Measurements from ENCODE around the gene RNF217. TPM values are rescaled to one million over a fixed set of nuclear protein-coding genes. Genes with fewer than 3 reads are reported as not detected.

RNF217 gene
- total and polyA plus RNA-seq, 2 of the 13 experiments (the other 11 are each of a cell fraction or from before 2014, with no cell fraction given) = 2.2 to 2.4 TPM

- Histone ChIP-seq H3K9me3 (ENCODE audit: low read length) (no peaks in the 10 kb centered on the region), H3K36me3 (replicated peaks in 1 of 2; ENCODE audit: control insufficient read depth in 1 of 2, insufficient read depth in 2 of 2, low read length in 2 of 2) (no peaks in the 10 kb centered on the region), H3K79me2 (ENCODE audit: insufficient read depth, low read length) (no peaks in the 10 kb centered on the region), H3K4me2 (ENCODE audit: low read depth, low read length) (no peak overlapping the region), H3K4me3 (replicated peaks in 1 of 3; ENCODE audit: insufficient read depth in 1 of 3, low read depth in 2 of 3, low read length in 3 of 3) (no peak overlapping the region), H3K4me1 (ENCODE audit: insufficient read depth, low read length) (0 out of 2 replicates have a peak, but pooled peaks cover 6% of the 10 kb centered on the region), H3K27me3 (ENCODE audit: control insufficient read depth in 1 of 2, insufficient read depth in 2 of 2, low read length in 2 of 2) (no peaks in the 10 kb centered on the region), H4K20me1 (ENCODE audit: insufficient read depth, low read length) (no peaks in the 10 kb centered on the region), H3K27ac (ENCODE audit: extremely low read length, insufficient read depth, low read length) (no peak overlapping the region), H2AFZ (ENCODE audit: low read length) (no peak overlapping the region), H3K9ac (ENCODE audit: insufficient read depth, low read depth, low read length) (no peak overlapping the region)
- in situ Hi-C loops (cut with HindIII; ENCODE audit: extremely low pct_ligation_motif_present, low pct_unique_long_range_greater_than_20kb) (no loop called here), intact Hi-C loops (cut with micrococcal nuclease; ENCODE audit: unreplicated experiment) (no loop called here)
- CTCF ChIA-PET (ENCODE audit: low intra/inter-chr PET ratio, low total read pairs) = no interaction called here
- DNase-seq (ENCODE audit: low spot score) = no peak
- TF ChIP-seq RELA (CRISPR knock-in tag; IDR thresholded peaks at IDR 0.05) (no peak), GTF3A (CRISPR knock-in tag; conservative IDR thresholded peaks at IDR 0.05) (no peak), GMEB2 (CRISPR knock-in tag; IDR thresholded peaks at IDR 0.05; ENCODE audit: low read depth) (no peak), ZNF34 (CRISPR knock-in tag; IDR thresholded peaks at IDR 0.05; ENCODE audit: borderline replicate concordance) (no peak), SOX5 (CRISPR knock-in tag; IDR thresholded peaks at IDR 0.05; ENCODE audit: borderline replicate concordance) (no peak), ZNF292 (CRISPR knock-in tag; IDR thresholded peaks at IDR 0.05; ENCODE audit: borderline replicate concordance, low read depth) (no peak), ZNF263 (CRISPR knock-in tag; IDR thresholded peaks at IDR 0.05) (no peak), CREM (IDR thresholded peaks at IDR 0.05) (no peak), CREM (CRISPR knock-in tag; IDR thresholded peaks at IDR 0.05) (no peak), ZSCAN30 (CRISPR knock-in tag; IDR thresholded peaks at IDR 0.05) (no peak), ZNF326 (CRISPR knock-in tag; IDR thresholded peaks at IDR 0.05; ENCODE audit: borderline replicate concordance) (no peak), ZNF484 (CRISPR knock-in tag; IDR thresholded peaks at IDR 0.05; ENCODE audit: borderline replicate concordance, low read depth) (no peak), ZSCAN22 (CRISPR knock-in tag; IDR thresholded peaks at IDR 0.05) (no peak), ZNF816 (CRISPR knock-in tag; IDR thresholded peaks at IDR 0.05; ENCODE audit: borderline replicate concordance) (no peak), ARNT2 (CRISPR knock-in tag; IDR thresholded peaks at IDR 0.05; ENCODE audit: low read depth) (no peak)
- no peak for FAIRE-seq
- BruUV-seq (replicated peaks) = no TSS peak
- POLR2A ChIA-PET = no interaction called here
- WGBS (ENCODE audit: low lambda C conversion rate) = 39% methylated on average over 1 of the region's 1 CpG
- ATAC-seq = no peak
Measured at GRCh38 chr6:125004198-125004597, 42.0 kb downstream of the RNF217 start.

All from HepG2 (cell line).